ENCODE measurements around the gene DCST2.

Gene DCST2

GRCh38 chr1:154994591-154994990 is 39.0 kb downstream of the DCST2 start:
- Histone ChIP-seq H4K20me1 (ENCODE audit: insufficient read depth, low read length, poor library complexity, severe bottlenecking) (no peaks in the 10 kb centered on the region), H3K4me1 (ENCODE audit: insufficient read depth, low read length, poor library complexity, severe bottlenecking) (peaks cover 23% of the 10 kb centered on the region), H3F3A (ENCODE audit: low read depth) (peaks cover 10% of the 10 kb centered on the region), H3K4me3 (ENCODE audit: low read length, poor library complexity, severe bottlenecking) (no peak overlapping the region), H3K79me2 (ENCODE audit: insufficient read depth, low read length) (no peaks in the 10 kb centered on the region), H3K9me3 (ENCODE audit: insufficient read depth, low read depth, low read length) (no peaks in the 10 kb centered on the region), H3K9me2 (replicated peaks; ENCODE audit: low read depth, low read length) (no peaks in the 10 kb centered on the region), H3K36me3 (ENCODE audit: insufficient read depth, low read length) (no peaks in the 10 kb centered on the region), H3K9ac (ENCODE audit: low read depth, low read length, poor library complexity, severe bottlenecking) (no peak overlapping the region), H2AFZ (ENCODE audit: low read length) (no peak overlapping the region), H3K4me2 (ENCODE audit: low read depth, low read length, poor library complexity, severe bottlenecking) (no peak overlapping the region), H3K27me3 (ENCODE audit: insufficient read depth, low read length, poor library complexity, severe bottlenecking) (no peaks in the 10 kb centered on the region)
- no peak for TF ChIP-seq EZH2phosphoT487 (IDR thresholded peaks at IDR 0.05; ENCODE audit: borderline replicate concordance)

- no peak overlapping the region for H3K4me2 ChIP-seq (ENCODE audit: low read depth, low read length, poor library complexity, severe bottlenecking)
- H3K4me3 ChIP-seq (ENCODE audit: low read length, poor library complexity, severe bottlenecking): no peak overlapping the region
- no peaks in the 10 kb centered on the region for H3K27me3 ChIP-seq (ENCODE audit: insufficient read depth, low read length, poor library complexity, severe bottlenecking)
- H3K79me2 ChIP-seq (ENCODE audit: insufficient read depth, low read length): no peaks in the 10 kb centered on the region
- TF ChIP-seq CTCF (conservative IDR thresholded peaks at IDR 0.05; ENCODE audit: low read length): no peak
- no peak for TF ChIP-seq EZH2phosphoT487 (IDR thresholded peaks at IDR 0.05; ENCODE audit: borderline replicate concordance)
- no peaks in the 10 kb centered on the region for H3K9me2 ChIP-seq (replicated peaks; ENCODE audit: low read depth, low read length)
- no peaks in the 10 kb centered on the region for H4K20me1 ChIP-seq (ENCODE audit: insufficient read depth, low read length, poor library complexity, severe bottlenecking)
- H3K9ac ChIP-seq (ENCODE audit: low read depth, low read length, poor library complexity, severe bottlenecking): no peak overlapping the region
- peaks cover 24% of the 10 kb centered on the region for H3K4me1 ChIP-seq (ENCODE audit: insufficient read depth, low read length, poor library complexity, severe bottlenecking)
- peaks cover 8% of the 10 kb centered on the region for H3F3A ChIP-seq (ENCODE audit: low read depth)
- H3K36me3 ChIP-seq (ENCODE audit: insufficient read depth, low read length): no peaks in the 10 kb centered on the region
- H3K9me3 ChIP-seq (ENCODE audit: insufficient read depth, low read depth, low read length): no peaks in the 10 kb centered on the region
- H2AFZ ChIP-seq (ENCODE audit: low read length): no peak overlapping the region
Observed at GRCh38 chr1:154994269-154994587, 39.4 kb downstream of the DCST2 start.

GRCh38 chr1:154993572-154994268 is 39.9 kb downstream of the DCST2 start, which contains the start of gene LENEP:
Gene LENEP (plus strand): TSS chr1:154993586. CDS start chr1:154993608, 22 bp downstream.
- H3K9ac ChIP-seq (ENCODE audit: low read depth, low read length, poor library complexity, severe bottlenecking): no peak within 1 kb of the TSS
- H3K4me3 ChIP-seq (ENCODE audit: low read length, poor library complexity, severe bottlenecking): no peak within 1 kb of the TSS
- H3K4me2 ChIP-seq (ENCODE audit: low read depth, low read length, poor library complexity, severe bottlenecking): no peak within 1 kb of the TSS
- H3K9me2 ChIP-seq (replicated peaks; ENCODE audit: low read depth, low read length): no peaks in the 10 kb centered on the region
- H3F3A ChIP-seq (ENCODE audit: low read depth): 0 out of 2 replicates have a peak, but pooled peaks cover 7% of the 10 kb centered on the region
- no peaks in the 10 kb centered on the region for H4K20me1 ChIP-seq (ENCODE audit: insufficient read depth, low read length, poor library complexity, severe bottlenecking)
- no peaks in the 10 kb centered on the region for H3K27me3 ChIP-seq (ENCODE audit: insufficient read depth, low read length, poor library complexity, severe bottlenecking)
- H3K9me3 ChIP-seq (ENCODE audit: insufficient read depth, low read depth, low read length): no peaks in the 10 kb centered on the region
- TF ChIP-seq EZH2phosphoT487 (IDR thresholded peaks at IDR 0.05; ENCODE audit: borderline replicate concordance) (no peak), CTCF (conservative IDR thresholded peaks at IDR 0.05; ENCODE audit: low read length) (no peak)
- H2AFZ ChIP-seq (ENCODE audit: low read length): no peak within 1 kb of the TSS
- H3K4me1 ChIP-seq (ENCODE audit: insufficient read depth, low read length, poor library complexity, severe bottlenecking): peaks cover 25% of the 10 kb centered on the region
- no peaks in the 10 kb centered on the region for H3K36me3 ChIP-seq (ENCODE audit: insufficient read depth, low read length)
- no peaks in the 10 kb centered on the region for H3K79me2 ChIP-seq (ENCODE audit: insufficient read depth, low read length)
